GM23338 (cell line): ENCODE results near the gene PHKG2. TPM values are rescaled to one million over a fixed set of nuclear protein-coding genes. Genes with fewer than 3 reads are reported as not detected.

Experiments
- ATAC-seq: fragments of 200-7000 bp; cut with Tn5 transposase; 3 replicates; pipeline ENCODE4 v1.9.1; 2020
- DNase-seq: peaks from one replicate; pipeline ENCODE4 v3.0.0-alpha.2; 2015; ENCODE audit warnings: low spot score
- H2AFZ ChIP-seq: fragments of 200-600 bp; sonication (generic); 2 replicates; pipeline ENCODE4 v1.8.0; 2016; ENCODE audit warnings: antibody characterized with exemption, mild to moderate bottlenecking, moderate library complexity
- H3F3A ChIP-seq: fragments of 200-600 bp; sonication (generic); replicated peaks from 2 replicates; pipeline ENCODE4 v1.8.0; 2017; ENCODE audit warnings: antibody characterized with exemption, mixed run types, low read depth
- H3K27ac ChIP-seq: fragments of 200-600 bp; sonication (generic); 2 replicates; pipeline ENCODE4 v1.6.1; 2016; ENCODE audit warnings: low read depth
- H3K27me3 ChIP-seq: fragments of 200-600 bp; sonication (generic); 2 replicates; pipeline ENCODE4 v1.8.0; 2016; ENCODE audit warnings: mild to moderate bottlenecking, mixed run types, moderate library complexity; ENCODE audit not compliant: insufficient read depth
- H3K36me3 ChIP-seq: fragments of 200-600 bp; sonication (generic); 2 replicates; pipeline ENCODE4 v1.8.0; 2016; ENCODE audit warnings: mild to moderate bottlenecking; ENCODE audit not compliant: insufficient read depth
- H3K4me1 ChIP-seq: fragments of 200-600 bp; sonication (generic); 2 replicates; pipeline ENCODE4 v1.8.0; 2016; ENCODE audit warnings: mild to moderate bottlenecking, moderate library complexity; ENCODE audit not compliant: insufficient read depth
- H3K4me2 ChIP-seq: fragments of 200-600 bp; sonication (generic); 2 replicates; pipeline ENCODE4 v1.7.1; 2017; ENCODE audit warnings: mixed run types
- H3K4me3 ChIP-seq: fragments of 200-600 bp; sonication (generic); 2 replicates; pipeline ENCODE4 v1.6.1; 2016; ENCODE audit warnings: mixed run types
- H3K79me2 ChIP-seq: fragments of 200-600 bp; sonication (generic); replicated peaks from 2 replicates; pipeline ENCODE4 v1.8.0; 2017; ENCODE audit warnings: mild to moderate bottlenecking; ENCODE audit not compliant: insufficient read depth
- H3K9me2 ChIP-seq: fragments of 200-600 bp; sonication (generic); 2 replicates; pipeline ENCODE4 v1.8.0; 2017; ENCODE audit not compliant: insufficient read depth
- H4K20me1 ChIP-seq: fragments of 200-600 bp; sonication (generic); replicated peaks from 2 replicates; pipeline ENCODE4 v1.8.0; 2017; ENCODE audit warnings: mild to moderate bottlenecking; ENCODE audit not compliant: insufficient read depth
- H3K27ac Mint-ChIP-seq: 2 replicates; pipeline ENCODE4 v1.8.0; 2020; ENCODE audit warnings: inconsistent platforms, mild to moderate bottlenecking, moderate library complexity, mixed read lengths
- H3K27me3 Mint-ChIP-seq: 3 replicates; pipeline ENCODE4 v1.8.0; 2022; ENCODE audit warnings: low read depth, mild to moderate bottlenecking, moderate library complexity, mixed read lengths, inconsistent platforms; ENCODE audit not compliant: insufficient read depth, poor library complexity
- H3K36me3 Mint-ChIP-seq: 3 replicates; pipeline ENCODE4 v1.8.0; 2021; ENCODE audit warnings: low read depth, mild to moderate bottlenecking, inconsistent platforms, moderate library complexity, mixed read lengths
- H3K4me1 Mint-ChIP-seq: 3 replicates; pipeline ENCODE4 v1.8.0; 2020; ENCODE audit warnings: mild to moderate bottlenecking, inconsistent platforms, mixed read lengths
- H3K4me3 Mint-ChIP-seq: 3 replicates; pipeline ENCODE4 v1.8.0; 2021; ENCODE audit warnings: moderate library complexity, mild to moderate bottlenecking, inconsistent platforms, mixed read lengths
- H3K9me3 Mint-ChIP-seq: 3 replicates; pipeline ENCODE4 v1.8.0; 2020; ENCODE audit warnings: moderate library complexity, mild to moderate bottlenecking, inconsistent platforms, mixed read lengths
- CREB1 ChIP-seq: fragments of 250-450 bp; sonication (Bioruptor Pico); IDR thresholded peaks from 2 replicates; pipeline ENCODE4 v1.5.0; 2020; ENCODE audit warnings: low read depth, mild to moderate bottlenecking, moderate library complexity
- CTCF ChIP-seq, 2 experiments: fragments of 200-600 bp in 1 of 2; sonication (generic) in 1 of 2; conservative IDR thresholded peaks; 2 replicates each; pipeline versions ENCODE4 v1.5.1 to v1.6.1; 2016 to 2017; ENCODE audit warnings: antibody characterized with exemption in 2 of 2, low read depth in 2 of 2, mild to moderate bottlenecking in 2 of 2, moderate library complexity in 1 of 2
- ETS1 ChIP-seq: IDR thresholded peaks from 2 replicates; pipeline ENCODE4 v1.6.1; 2016; ENCODE audit warnings: antibody characterized with exemption
- EZH2 ChIP-seq: fragments of 200-600 bp; sonication (generic); IDR thresholded peaks from one replicate; pipeline ENCODE4 v1.8.0; 2017; ENCODE audit warnings: antibody characterized with exemption, mild to moderate bottlenecking, low read depth; ENCODE audit not compliant: unreplicated experiment
- EZH2phosphoT487 ChIP-seq: fragments of 200-600 bp; sonication (generic); IDR thresholded peaks from one replicate; pipeline ENCODE4 v1.8.1; 2018; ENCODE audit warnings: antibody characterized with exemption; ENCODE audit not compliant: unreplicated experiment
- JUNB ChIP-seq: IDR thresholded peaks from one replicate; pipeline ENCODE4 v1.6.1; 2016; ENCODE audit warnings: antibody characterized with exemption; ENCODE audit not compliant: unreplicated experiment
- NANOG ChIP-seq: IDR thresholded peaks from 2 replicates; pipeline ENCODE4 v1.6.1; 2016; ENCODE audit warnings: antibody characterized with exemption, borderline replicate concordance
- POLR2AphosphoS5 ChIP-seq: IDR thresholded peaks from 2 replicates; pipeline ENCODE4 v1.6.1; 2016; ENCODE audit warnings: antibody characterized with exemption, low read depth
- REST ChIP-seq: IDR thresholded peaks from one replicate; pipeline ENCODE4 v1.6.1; 2018; ENCODE audit warnings: antibody characterized with exemption; ENCODE audit not compliant: unreplicated experiment
- STAT1 ChIP-seq: IDR thresholded peaks from one replicate; pipeline ENCODE4 v1.6.1; 2016; ENCODE audit warnings: antibody characterized with exemption; ENCODE audit not compliant: unreplicated experiment
- ZNF114 ChIP-seq: fragments of 250-450 bp; sonication (Bioruptor Pico); IDR thresholded peaks from 2 replicates; pipeline ENCODE4 v1.5.0; 2020; ENCODE audit warnings: mild to moderate bottlenecking, moderate library complexity
- ZNF331 ChIP-seq: fragments of 250-450 bp; sonication (Bioruptor Pico); IDR thresholded peaks from 2 replicates; pipeline ENCODE4 v1.5.0; 2020; ENCODE audit warnings: low read depth, mild to moderate bottlenecking, moderate library complexity
- polyA plus RNA-seq: library from polyadenylated mRNA; unstranded; fragments of >200 nt; fragmentation: Nextera tagmentation; extraction: Ambion mirVana; gene quantifications from 2 replicates; pipeline ENCODE4 v1.2.1, GENCODE V29; 2016
- total RNA-seq: library from RNA; depleted of rRNA; stranded (reverse); fragments of >200 nt; shearing (Covaris generic); gene quantifications from 2 replicates; pipeline ENCODE4 v1.2.3, GENCODE V29; 2014

PHKG2 gene
- total and polyA plus RNA-seq, 2 experiments from 2014 or later: 26.9 to 27.0 TPM

- ATAC-seq (no peak), DNase-seq (no peak)
- no peaks in the 10 kb centered on the region for H3K9me2 ChIP-seq
- no peak overlapping the region for H3K4me2 ChIP-seq
- Mint-ChIP-seq H3K4me1 (no peaks in the 10 kb centered on the region), H3K27ac (no peak overlapping the region), H3K27me3 (peaks cover 8% of the 10 kb centered on the region), H3K4me3 (no peak overlapping the region), H3K36me3 (peaks cover 98% of the 10 kb centered on the region), H3K9me3 (no peaks in the 10 kb centered on the region)
- H3K27ac ChIP-seq: no peak overlapping the region
- no peak overlapping the region for H2AFZ ChIP-seq
- H4K20me1 ChIP-seq: peaks cover 11% of the 10 kb centered on the region
- no peak overlapping the region for H3K4me3 ChIP-seq
- no peaks in the 10 kb centered on the region for H3K4me1 ChIP-seq
- peaks cover 33% of the 10 kb centered on the region for H3K36me3 ChIP-seq
- H3K79me2 ChIP-seq: peaks cover 2% of the 10 kb centered on the region; the same call in 1 of the 2 replicates
- H3K27me3 ChIP-seq: no peaks in the 10 kb centered on the region
- no peak for TF ChIP-seq ZNF114 (CRISPR knock-in tag)
- no peak for TF ChIP-seq ETS1
- TF ChIP-seq JUNB: no peak
- H3F3A ChIP-seq: peaks cover 6% of the 10 kb centered on the region
Observed at GRCh38 chr16:30769379-30770089, 21.3 kb downstream of the PHKG2 start.

GRCh38 chr16:30771726-30772125, 23.5 kb downstream of the PHKG2 start:
- peaks cover 20% of the 10 kb centered on the region for H3K36me3 ChIP-seq
- no peak overlapping the region for H3K4me3 Mint-ChIP-seq
- no peak for TF ChIP-seq ZNF331 (CRISPR knock-in tag)
- TF ChIP-seq CREB1 (CRISPR knock-in tag): no peak
- TF ChIP-seq STAT1: no peak
- no peak for TF ChIP-seq POLR2AphosphoS5
- no peak for TF ChIP-seq CTCF (conservative IDR thresholded peaks at IDR 0.05; ENCODE audit: low read depth in 2 of 2)
- TF ChIP-seq EZH2: no peak
- TF ChIP-seq ZNF114 (CRISPR knock-in tag): no peak
- no peak for TF ChIP-seq REST
- TF ChIP-seq EZH2phosphoT487: no peak
- no peak for TF ChIP-seq NANOG
- no peak for TF ChIP-seq ETS1
- TF ChIP-seq JUNB: no peak

More at GRCh38 chr16:30771726-30772125, 23.5 kb downstream of the PHKG2 start:
- Histone ChIP-seq H3K79me2 (no peaks in the 10 kb centered on the region), H3K4me1 (no peaks in the 10 kb centered on the region), H3K9me2 (no peaks in the 10 kb centered on the region), H3K4me2 (no peak overlapping the region), H3F3A (peaks cover 16% of the 10 kb centered on the region), H2AFZ (no peak overlapping the region), H3K4me3 (no peak overlapping the region), H3K27me3 (no peaks in the 10 kb centered on the region), H3K27ac (no peak overlapping the region), H4K20me1 (peaks cover 11% of the 10 kb centered on the region)
- H3K9me3 Mint-ChIP-seq: no peaks in the 10 kb centered on the region
- ATAC-seq (no peak), DNase-seq (no peak)
- H3K4me1 Mint-ChIP-seq: peaks cover 2% of the 10 kb centered on the region; the same call in 2 of the 3 replicates
- peaks cover 17% of the 10 kb centered on the region for H3K27me3 Mint-ChIP-seq
- H3K36me3 Mint-ChIP-seq: peaks cover 80% of the 10 kb centered on the region
- H3K27ac Mint-ChIP-seq: no peak overlapping the region
